Glomerular visceral epithelial cell (primary cell): ENCODE data around the gene CHP2.
A peak's percentile ranks its signal among the peaks of the same experiment; 100 is the strongest.
"Not testable (repeated sequence)": the region's sequence is repeated elsewhere in the genome, so short reads cannot be mapped to it uniquely, and the experiment has no call there.

Experiments used
- DNase-seq: peaks from one replicate; pipeline ENCODE4 v3.0.0-alpha.2; 2016; ENCODE audit errors: extremely low spot score

CHP2 gene

DNA sequence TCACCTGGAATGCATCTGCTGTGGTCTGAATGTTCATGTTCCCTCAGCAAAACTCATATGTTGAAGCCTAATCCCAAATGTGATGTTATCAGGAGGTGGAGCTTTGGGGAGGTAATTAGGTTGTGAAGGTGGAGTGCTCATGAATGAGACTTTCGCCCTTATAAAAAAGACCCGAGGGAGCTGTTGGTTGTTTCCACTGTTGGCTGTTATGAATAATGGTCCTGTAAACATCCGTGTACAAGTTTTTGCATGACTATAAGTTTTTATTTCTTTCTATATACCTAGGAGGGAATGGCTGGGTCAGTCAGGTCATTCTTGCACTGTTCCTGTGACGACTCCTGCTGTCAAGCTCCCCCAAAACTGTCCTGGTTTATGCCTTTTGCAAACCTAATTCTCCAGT is 9.6 kb upstream of the CHP2 start:
- no peak for DNase-seq

DNA sequence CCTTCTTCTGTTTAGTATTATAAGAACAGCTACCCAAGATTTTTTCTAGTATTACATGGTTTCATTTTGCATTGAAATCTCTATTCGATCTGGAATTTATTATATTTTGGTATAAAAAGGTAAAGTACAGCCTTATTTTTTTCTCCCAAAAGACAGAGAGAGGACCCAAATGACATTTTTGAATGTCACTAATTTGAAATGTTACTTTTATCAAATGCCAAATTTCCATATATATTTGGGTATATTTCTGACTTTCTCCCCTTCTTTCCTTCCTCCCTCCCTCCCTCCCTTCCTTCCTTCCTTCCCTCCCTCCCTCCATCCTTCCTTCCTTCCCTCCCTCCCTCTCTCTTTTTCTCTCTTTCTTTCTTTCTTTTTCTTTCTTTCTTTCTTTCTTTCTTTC is 6.2 kb upstream of the CHP2 start:
- DNase-seq: no peak

DNA sequence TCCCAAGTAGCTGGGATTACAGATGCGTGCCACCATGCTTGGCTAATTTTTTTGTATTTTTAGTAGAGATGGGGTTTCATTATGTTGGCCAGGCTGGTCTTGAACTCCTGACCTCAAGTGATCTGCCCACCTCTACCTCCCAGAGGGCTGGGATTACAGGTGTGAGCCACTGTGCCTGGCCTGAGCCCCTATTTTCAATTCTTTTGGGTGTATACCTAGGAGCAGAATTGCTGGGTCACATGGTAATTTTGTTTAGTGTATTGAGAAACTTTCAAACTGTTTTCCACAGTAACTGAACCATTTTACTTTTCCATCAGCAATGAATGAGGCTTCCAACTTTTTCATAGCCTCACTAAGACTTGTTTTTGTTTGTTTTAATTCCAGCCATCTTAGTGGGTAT is 3.8 kb upstream of the CHP2 start:
- DNase-seq: not testable (repeated sequence)

DNA sequence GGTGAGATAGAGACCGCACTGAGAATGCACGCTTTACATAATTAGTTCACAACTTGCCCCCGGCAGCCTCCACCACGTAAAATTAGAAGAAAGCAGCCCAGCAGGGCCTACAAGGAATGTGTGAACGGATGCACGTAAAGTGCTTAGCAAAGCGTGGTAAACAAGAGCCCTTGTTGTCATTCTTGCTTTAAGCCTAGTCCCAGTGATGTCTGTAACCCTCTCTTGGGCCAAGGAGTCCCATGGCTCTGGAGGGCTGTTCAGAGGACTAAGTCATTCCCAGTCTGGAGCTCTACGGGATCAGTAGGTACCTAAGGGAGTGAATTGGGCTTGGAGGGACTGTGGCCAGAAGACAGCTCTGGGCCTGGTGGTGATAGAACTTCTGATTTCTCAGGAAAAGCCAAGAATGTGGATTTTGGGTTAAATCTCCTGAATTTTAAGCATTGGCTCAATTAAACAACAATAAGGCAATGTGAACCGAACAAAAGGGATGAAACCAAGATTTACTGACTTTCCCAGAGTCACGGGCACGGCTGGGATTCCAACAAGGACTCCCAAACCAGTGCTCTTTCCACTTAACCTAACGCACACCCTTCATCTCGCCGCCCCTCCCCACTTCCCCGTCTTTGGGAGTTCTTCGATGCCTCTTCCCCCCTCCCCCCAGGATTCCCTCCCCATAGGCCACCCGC is 775 bp upstream of the CHP2 start:
- no peak for DNase-seq

DNA sequence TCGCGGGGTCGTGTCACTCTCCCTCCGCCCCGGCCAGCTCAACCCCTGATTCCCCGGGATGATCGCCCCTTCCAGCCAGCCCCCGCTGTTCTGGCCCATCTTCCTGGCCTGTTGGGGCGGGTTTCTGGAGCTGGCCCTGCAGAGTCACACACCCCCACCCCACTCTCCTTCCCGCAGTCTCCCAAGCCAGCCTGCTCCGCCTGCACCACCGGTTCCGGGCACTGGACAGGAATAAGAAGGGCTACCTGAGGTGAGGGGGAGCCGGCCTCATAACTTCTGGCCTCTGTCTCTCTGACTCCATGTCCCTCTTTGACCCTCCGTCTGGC is 621 bp downstream of the CHP2 start:
- no peak for DNase-seq

DNA sequence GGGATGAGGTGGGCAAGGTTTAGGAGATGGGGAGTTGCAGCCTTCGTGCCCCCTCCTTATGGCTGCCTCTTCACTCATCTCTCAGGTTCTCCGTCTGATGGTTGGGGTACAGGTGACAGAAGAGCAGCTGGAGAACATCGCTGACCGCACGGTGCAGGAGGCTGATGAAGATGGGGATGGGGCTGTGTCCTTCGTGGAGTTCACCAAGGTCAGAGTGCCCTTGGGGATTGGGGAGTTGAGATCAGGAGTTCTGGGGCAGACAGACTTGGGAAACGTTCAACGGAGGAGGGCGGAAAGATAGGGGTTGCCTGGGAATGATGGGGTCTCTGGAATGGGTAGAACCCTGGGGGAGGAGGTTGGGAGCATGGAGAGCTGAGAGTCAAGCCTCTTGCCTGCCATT is 2.3 kb downstream of the CHP2 start:
- DNase-seq: no peak

DNA sequence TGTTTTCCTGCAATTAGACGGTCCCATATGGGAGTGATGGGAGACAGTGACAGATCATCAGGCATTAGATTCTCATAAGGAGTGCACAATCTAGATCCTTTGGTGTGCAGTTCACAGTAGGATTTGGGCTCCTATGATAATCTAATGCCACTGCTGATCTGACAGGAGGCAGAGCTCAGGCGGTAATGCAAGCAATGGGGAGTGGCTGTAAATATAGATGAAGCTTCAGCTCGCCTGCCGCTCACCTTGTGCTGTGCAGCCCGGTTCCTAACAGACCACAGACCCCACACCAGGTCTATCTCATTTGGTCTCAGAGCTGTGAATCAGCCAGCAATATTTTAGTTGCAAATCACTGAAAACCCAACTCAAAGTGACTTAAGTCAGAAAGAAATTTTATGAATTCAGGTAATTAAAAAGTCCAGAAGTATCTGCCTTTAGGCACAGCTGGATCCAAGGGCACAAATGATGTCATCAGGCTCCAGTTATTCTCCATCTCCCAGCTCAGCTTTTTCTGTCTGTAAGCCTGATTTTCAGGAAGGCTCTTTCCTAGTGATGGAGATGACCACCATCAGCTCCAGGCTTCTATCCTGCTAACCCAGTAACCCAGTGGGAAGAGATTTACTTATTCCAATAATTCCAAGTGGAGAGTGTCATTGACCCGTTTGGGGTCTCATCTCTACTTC is 3.3 kb downstream of the CHP2 start:
- no peak for DNase-seq

DNA sequence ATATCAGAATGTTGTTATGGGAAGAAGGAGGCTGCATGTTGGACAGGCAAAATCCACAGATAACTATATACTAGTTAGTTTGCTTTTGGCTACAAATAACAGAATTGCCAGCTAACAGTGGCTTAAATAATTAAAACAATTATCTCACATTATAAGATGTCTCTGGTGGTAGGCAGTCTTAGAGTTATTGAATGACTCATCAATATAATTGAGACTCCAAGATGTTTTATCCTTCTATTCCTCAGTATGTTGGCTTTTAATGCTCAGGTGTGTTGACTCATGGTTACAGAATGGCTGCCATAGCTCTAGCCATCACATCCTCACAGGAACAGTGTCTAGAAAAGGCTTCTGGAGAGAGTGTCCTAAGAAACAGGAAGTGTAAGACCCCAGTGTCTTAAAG is 11.1 kb downstream of the CHP2 start:
- no peak for DNase-seq

DNA sequence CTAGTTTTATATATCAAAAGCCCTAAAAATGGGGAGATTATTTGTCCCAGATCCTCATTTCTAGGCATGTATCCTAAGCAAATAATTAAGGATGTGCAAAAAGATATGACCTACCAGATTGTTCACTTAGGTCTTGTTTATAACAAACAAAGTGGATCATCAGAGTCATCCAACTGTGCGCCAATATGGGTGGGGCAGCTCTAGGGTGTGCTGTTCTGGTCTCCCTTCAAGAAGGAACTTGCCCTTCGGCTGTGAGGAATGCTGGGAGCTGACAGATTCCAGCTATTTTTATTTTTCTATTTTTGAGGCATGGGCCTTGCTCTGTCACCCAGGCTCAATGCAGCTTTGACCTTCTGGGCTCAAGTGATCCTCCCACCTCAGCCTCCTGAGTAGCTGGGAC is 13.8 kb downstream of the CHP2 start:
- DNase-seq: no peak

DNA sequence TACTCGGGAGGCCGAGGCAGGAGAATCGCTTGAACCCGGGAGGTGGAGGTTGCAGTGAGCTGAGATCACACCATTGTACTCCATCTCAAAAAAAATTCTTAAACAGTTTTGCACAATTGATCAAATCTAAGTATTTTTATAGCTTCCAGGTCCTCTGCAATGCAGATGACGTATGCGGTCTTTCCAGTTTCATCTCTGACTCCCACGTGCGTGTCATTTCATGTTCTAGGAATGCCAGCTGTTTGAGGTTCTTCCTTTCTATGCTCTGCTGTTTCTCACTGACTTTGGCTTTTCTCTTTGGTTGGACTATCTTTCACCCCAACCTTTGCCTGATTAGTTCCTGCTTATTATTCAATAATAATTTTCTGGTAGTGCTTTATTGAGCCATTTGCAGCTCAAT is 16.2 kb downstream of the CHP2 start:
- no peak for DNase-seq

DNA sequence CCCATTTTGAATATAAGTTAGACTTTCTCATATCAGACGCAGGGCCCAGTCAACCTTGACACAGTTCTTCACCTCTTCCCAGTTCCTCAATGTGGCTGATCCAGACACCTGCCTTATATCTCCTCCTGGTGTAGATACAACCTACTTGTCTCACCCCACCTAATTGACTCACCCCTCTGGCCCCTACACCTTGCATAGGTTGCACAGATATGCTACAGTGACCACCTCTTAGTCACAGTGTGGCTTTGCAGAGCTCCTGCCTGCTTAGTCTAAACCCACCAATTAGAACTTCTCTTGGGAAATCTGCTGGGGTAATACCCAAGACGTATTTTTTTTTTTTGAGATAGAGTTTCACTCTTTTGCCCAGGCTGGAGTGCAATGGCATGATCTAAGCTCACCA is 16.8 kb downstream of the CHP2 start:
- no peak for DNase-seq

DNA sequence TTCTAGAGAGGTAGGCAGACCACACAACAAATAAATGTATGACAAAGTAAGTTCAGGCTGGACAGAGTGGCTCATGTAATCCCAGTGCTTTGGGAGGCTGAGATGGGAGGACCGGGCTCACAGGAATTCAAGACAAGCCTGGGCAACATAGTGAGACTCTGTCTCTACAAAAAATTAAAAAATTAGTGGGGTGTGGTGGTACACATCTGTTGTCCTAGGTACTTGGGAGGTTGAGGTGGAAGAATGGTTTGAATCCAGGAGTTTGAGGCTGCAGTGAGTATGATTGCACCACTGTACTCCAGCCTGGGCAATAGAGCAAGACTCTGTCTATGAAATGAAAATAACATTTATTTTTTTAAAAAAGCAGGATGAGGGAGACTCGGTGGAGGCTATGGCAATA is 18.5 kb downstream of the CHP2 start:
- DNase-seq: no peak

DNA sequence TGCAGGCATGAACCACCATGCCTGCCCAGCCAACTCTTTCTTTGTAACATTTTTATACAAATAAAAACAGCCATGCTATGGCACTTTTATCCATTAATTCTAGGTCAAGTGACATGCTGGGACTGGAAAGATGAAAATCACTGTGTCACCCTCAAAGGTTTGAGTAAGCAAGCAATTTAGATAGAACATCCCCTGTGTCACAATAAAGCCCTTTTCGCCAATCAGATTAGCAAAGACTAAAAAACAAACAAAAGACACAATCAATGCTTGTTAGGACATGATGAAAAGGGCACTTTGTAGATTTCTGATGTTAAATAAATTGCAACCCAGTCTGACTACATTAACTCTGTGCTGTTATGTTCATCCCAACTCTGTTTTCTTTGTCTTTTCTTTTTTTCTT is 26.4 kb downstream of the CHP2 start:
- no peak for DNase-seq

DNA sequence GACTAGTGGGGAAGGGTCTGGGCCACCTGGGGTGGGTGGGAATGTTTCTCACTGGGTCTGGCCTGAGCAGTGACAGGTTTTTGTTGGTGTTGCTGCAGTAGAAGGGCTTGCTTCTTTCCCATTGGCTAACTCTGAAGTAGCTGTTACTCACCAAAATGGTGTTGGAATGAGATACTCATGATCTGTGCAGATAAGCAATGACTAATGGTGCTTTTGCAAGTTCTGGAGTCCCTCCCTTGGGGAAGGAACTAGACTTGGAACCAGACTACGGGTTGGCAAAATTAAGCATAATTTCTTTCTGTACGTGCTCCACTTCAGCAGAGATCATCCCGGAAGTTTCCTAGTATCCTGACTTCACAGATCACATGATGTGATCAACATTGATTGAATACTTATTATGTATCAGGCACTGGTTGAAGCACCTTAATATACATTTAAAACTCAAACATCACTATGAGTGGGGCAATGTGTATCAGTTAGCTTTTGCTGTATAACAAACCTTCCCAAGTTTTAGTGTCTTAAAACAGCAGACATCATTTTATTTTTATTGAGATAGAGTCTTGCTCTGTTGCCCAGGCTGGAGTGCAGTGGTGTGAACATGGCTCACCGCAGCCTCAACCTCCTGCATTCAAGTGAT is 30.1 kb downstream of the CHP2 start:
- DNase-seq: no peak

DNA sequence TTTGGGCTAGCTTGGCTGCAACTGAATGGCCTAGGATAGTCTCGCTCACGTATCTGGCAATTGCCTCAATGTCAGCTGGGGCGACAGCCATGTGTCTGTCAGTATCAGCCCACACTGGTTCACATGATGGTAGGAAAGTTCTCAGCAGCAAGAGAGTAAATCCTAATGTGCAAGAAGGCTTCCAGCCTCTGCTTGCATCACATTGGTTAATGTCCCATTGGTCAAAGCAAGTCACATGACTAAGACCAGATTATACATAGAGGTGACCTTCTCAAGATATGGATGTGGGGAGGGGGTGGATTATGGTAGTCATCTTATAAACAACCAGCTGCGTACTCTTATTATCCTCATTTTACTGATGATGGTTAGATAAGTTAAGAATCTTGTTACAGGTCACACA is 31.0 kb downstream of the CHP2 start:
- DNase-seq: no peak

DNA sequence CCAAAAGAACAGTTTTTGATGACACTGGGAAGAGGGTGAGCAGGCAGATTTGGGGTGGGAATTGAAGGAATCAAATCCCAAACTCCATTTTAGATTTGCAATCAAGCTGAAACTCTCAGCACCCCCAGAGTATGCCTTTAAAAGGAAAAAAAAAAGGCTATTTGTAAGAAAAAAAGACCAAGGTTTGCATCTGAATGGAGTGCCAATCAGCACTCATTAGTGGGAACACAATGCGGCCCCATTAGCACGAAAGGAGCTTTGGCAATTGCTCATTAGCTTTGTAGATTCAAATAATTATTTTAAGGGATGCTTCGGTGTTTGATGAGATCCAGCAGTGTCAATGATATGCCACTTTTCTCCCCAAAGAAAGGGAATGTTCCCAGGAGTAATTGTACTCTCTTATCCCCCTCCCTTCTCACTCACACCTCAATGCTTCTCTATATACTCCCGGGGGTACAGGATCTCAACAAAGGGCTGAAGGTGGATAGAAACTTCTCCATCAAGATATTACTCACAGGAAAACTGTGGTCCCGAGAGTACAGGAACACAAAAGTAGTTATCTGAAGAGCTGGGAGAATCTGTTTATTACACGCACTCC is 32.2 kb downstream of the CHP2 start:
- no peak for DNase-seq

DNA sequence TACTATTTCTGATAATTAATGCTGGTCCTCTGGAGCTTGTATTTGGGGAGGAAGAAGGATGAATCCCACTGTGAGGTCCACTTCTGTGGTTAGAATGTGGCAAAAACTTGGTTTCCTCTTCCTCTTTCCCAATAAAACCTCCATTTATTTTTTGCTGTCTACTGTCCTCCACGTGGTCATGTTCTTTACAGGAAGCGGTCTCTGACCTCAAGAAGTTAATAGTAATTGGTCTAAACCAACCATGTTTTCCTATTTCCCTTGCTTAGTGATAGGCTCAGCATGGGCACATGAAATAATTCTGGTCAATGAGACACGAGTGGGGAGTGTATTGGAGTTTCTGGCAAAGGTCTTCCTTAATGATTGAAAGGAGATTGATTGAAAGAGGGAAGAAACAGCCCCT is 33.9 kb downstream of the CHP2 start:
- DNase-seq: no peak

DNA sequence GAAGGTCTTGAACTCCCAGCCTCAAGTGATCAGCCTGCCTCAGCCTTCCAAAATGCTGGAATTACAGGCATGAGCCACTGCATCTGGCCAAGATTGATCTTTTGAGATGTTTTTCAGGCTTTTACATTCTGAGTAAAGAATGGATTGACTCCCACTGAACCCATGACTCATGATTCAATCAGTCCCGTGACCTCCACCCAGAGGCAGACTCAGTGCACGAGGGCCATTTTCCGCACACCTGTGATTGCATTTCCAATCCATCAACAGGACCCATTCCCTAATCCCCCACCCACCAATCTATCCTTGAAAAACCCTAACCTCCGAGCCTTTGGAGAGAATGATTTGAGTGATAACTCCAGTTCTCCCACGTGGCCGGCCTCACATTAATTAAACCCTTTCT is 40.6 kb downstream of the CHP2 start:
- no peak for DNase-seq

DNA sequence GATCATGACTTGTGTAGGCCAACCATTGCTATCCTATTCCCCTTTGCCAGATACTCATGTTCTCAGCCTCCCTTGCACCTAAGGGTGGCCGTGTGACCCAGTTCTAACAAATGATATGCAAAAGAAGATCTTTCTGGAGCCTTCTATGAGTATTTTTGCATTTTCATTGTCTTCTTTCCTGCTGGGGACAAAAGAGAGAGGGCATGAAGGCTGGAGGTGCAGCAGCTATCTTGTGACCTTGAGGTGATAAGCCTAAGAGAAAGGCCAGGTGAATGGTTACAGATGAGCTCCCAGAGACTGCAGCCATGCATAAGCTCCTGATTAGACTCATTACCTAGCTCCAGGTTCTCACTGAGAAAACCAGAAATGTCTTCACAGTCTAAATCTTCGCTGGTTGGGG is 42.1 kb downstream of the CHP2 start:
- no peak for DNase-seq

DNA sequence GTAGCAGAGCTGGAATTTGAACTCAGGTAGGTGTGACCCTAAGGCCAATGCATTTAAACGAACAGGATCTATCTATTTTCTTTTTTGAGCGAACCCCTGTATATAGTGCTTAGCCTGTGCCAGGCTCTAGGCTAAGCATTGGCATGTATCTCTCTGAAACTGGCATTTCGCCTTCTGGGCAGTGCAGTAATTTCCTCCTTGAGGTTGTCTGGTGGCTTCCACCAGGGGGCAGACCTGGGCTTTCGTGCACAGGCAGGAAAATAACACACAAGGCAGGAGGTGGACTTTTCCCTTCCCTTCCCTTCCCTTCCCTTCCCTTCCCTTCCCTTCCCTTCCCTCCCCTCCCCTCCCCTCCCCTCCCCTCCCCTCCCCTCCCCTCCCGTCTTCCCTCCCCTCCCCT is 46.6 kb downstream of the CHP2 start:
- peak; percentile 53 for DNase-seq

DNA sequence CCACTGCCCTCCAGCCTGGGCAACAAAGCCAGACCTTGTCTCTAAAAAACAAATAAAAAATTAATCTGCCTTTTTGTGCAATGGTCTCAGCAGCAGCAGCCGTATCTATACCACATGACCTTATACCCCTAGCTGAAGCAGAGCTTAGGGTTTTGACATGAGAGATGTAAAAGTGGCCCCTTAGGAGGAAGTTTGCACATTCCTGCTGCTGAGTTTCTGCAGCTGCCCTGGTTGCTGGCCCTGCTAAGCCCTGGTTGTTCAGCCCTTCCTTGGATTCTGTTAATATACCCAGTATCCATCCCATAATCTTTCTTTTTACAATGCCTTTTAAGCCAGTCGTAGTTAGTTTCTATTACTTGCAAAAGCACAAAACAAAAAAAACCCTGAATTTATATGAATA is 48.0 kb downstream of the CHP2 start:
- no peak for DNase-seq

DNA sequence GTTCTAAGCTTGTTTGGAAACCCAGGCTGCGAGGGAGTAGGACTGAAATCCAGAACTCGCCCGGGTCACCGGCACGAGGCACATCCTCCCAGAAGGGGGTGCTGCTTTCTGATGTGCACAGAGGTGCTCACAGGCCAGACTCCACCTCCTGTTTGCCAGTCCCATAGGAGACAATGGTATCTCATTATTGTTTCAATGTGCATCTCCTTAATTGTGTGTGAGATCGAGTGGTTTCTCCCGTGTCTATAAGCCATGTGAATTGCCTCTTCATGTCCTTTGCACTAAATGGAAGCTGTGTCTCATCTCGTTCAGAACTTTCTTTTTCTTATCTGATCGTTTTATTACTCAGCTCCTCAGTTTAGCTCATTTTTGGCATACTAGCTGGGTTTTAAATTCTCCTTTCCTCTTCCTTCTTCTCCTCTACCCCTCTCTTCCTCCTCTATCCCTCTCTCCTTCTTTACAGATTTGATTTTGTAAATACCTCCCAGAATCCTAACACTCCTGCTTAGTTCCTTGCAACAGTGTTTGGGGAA is 48.8 kb downstream of the CHP2 start:
- DNase-seq: no peak

DNA sequence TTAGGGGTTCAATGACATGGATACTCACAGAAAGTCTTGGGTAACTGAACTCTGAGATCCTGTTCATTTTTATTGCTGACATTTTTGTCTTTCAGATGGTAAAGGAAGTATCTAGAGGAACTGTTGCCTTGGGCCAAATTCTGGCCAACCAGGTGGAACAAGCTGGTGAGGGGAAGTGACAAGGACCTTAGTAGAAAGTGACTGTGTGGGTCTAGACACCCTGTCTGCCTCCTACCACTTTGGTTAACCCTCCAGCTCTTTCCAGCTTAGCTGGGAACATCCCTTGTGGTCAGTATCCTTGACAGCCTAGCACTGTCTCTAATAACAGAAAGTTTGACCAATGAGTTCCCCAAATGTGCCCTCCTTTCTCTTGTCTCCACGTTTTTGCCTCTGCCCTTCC is 52.2 kb downstream of the CHP2 start:
- no peak for DNase-seq
